Ascending aorta (tissue), 2 donors: Measurements from ENCODE around the gene SGSM1. TPM values are rescaled to one million over a fixed set of nuclear protein-coding genes. Genes with fewer than 3 reads are reported as not detected.
"Not testable (repeated sequence)": the region's sequence is repeated elsewhere in the genome, so short reads cannot be mapped to it uniquely, and the experiment has no call there.

Source experiments
- DNase-seq, 2 donors: peaks; one replicate each; pipeline ENCODE4 v3.0.0-alpha.2; 2019; ENCODE audit warnings: low spot score in 2 of 2
- H3K27ac ChIP-seq, 2 donors: fragments of 200-600 bp; sonication (generic); one replicate each; pipeline ENCODE4 v1.5.1; 2016 to 2017; ENCODE audit warnings: mild to moderate bottlenecking in 1 of 2
- H3K27me3 ChIP-seq: fragments of 200-600 bp; sonication (generic); one replicate; pipeline ENCODE4 v1.5.1; 2017
- H3K36me3 ChIP-seq, 2 donors: fragments of 200-600 bp; sonication (generic); one replicate each; pipeline ENCODE4 v1.5.1; 2016
- H3K4me1 ChIP-seq, 2 donors: fragments of 200-600 bp; sonication (generic); one replicate each; pipeline ENCODE4 v1.5.1; 2016 to 2017; ENCODE audit warnings: mild to moderate bottlenecking in 1 of 2
- H3K4me3 ChIP-seq, 2 donors: fragments of 200-600 bp; sonication (generic); one replicate each; pipeline ENCODE4 v1.5.1; 2016 to 2017; ENCODE audit warnings: mild to moderate bottlenecking in 1 of 2
- H3K9me3 ChIP-seq, 2 donors: fragments of 200-600 bp; sonication (generic); one replicate each; pipeline ENCODE4 v1.5.1; 2016
- intact Hi-C: fragments of 100-400 bp; cut with DNase I; formaldehyde crosslinking; loops from one replicate; pipeline ENCODE4 v1.15.1; 2023
- total RNA-seq: library from RNA; depleted of rRNA; stranded (reverse); fragments of >200 nt; gene quantifications from one replicate; pipeline ENCODE4 v1.1.0, GENCODE V29; 2016
- TF ChIP-seq, protein P1 (sequence below), 3 experiments: fragments of 200-600 bp in 2 of 3; fragments of 450-650 bp in 1 of 3; sonication (generic) in 2 of 3; IDR thresholded peaks; one replicate each; pipeline ENCODE4 v1.5.1; 2016 to 2019; ENCODE audit warnings: antibody characterized with exemption in 3 of 3, mild to moderate bottlenecking in 1 of 3, moderate library complexity in 1 of 3

Gene SGSM1
- total RNA-seq, 1 donor from 2014 or later: 4.2 TPM

DNA sequence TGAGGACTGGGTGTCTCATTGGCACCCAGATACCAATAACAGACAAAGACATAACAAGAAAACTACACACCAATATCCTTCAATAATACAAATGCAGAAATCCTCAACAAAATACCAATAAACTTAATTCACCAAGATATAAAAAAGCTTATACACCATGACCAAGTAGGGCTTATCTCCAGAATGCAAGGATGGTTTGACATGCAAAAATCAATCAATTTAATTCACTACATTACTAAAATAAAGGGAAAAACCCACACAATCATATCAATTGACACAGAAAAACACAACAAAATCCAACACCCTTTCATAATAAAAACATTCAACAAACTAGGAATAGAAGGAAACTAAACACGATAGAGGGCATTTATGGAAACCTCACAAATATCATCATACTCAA lies 99.9 kb downstream of the SGSM1 start:
- Histone ChIP-seq H3K27ac (no peak overlapping the region), H3K4me1 (no peaks in the 10 kb centered on the region), H3K36me3 (peaks cover 25 to 79% of the 10 kb centered on the region in 2 donors), H3K27me3 (no peaks in the 10 kb centered on the region), H3K4me3 (no peak overlapping the region), H3K9me3 (peaks cover 8 to 9% of the 10 kb centered on the region in 2 donors)
- intact Hi-C loops: no loop called here
- TF ChIP-seq, protein P1, sequence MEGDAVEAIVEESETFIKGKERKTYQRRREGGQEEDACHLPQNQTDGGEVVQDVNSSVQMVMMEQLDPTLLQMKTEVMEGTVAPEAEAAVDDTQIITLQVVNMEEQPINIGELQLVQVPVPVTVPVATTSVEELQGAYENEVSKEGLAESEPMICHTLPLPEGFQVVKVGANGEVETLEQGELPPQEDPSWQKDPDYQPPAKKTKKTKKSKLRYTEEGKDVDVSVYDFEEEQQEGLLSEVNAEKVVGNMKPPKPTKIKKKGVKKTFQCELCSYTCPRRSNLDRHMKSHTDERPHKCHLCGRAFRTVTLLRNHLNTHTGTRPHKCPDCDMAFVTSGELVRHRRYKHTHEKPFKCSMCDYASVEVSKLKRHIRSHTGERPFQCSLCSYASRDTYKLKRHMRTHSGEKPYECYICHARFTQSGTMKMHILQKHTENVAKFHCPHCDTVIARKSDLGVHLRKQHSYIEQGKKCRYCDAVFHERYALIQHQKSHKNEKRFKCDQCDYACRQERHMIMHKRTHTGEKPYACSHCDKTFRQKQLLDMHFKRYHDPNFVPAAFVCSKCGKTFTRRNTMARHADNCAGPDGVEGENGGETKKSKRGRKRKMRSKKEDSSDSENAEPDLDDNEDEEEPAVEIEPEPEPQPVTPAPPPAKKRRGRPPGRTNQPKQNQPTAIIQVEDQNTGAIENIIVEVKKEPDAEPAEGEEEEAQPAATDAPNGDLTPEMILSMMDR (IDR thresholded peaks at IDR 0.05): no peak
- DNase-seq: no peak

DNA sequence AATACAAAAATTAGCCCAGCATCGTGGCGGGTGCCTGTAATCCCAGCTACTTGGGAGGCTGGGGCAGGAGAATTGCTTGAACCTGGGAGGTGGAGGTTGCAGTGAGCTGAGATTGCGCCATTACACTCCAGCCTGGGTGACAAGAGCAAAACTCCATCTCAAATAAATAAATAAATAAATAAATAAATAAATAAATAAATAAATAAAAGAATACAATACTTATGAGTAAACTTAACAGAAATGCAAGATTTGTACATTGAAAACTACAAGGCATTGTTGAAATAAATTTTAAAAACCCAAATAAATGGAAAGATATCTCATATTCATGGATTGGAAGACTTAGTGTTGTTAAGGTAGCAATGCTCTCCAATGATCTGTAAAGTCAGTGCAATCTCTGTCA lies 101.1 kb downstream of the SGSM1 start:
- H3K36me3 ChIP-seq: peaks cover 25 to 80% of the 10 kb centered on the region in 2 donors
- H3K27ac ChIP-seq, H3K4me3 ChIP-seq, intact Hi-C loops, DNase-seq, H3K27me3 ChIP-seq, H3K4me1 ChIP-seq, H3K9me3 ChIP-seq: not testable (repeated sequence)

DNA sequence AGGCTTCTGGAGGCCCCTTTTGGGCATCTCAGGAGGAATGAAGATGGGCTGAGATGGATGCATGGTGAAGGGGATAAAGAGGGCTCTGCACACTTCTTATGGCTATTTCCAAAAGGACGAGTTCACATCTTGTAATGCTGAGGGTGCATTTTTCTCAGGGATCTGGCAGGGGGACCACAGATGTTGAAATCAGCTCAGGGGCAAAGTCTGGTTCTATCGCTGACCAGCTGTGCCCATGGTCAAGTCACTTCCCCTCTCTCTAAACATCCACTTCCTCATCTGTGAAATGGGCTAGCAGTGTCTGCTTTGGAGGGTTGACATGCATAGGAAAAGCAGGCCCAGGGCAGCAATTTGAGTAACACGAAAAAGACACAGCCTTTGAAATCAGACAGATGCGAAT lies 114.0 kb downstream of the SGSM1 start:
- TF ChIP-seq, protein P1 (IDR thresholded peaks at IDR 0.05): no peak
- H3K27me3 ChIP-seq: no peaks in the 10 kb centered on the region
- peaks cover 13 to 43% of the 10 kb centered on the region in 2 donors for H3K36me3 ChIP-seq
- no peak overlapping the region for H3K27ac ChIP-seq
- no peaks in the 10 kb centered on the region for H3K4me1 ChIP-seq
- DNase-seq: no peak
- no peaks in the 10 kb centered on the region for H3K9me3 ChIP-seq
- intact Hi-C loops: no loop called here
- H3K4me3 ChIP-seq: no peak overlapping the region

DNA sequence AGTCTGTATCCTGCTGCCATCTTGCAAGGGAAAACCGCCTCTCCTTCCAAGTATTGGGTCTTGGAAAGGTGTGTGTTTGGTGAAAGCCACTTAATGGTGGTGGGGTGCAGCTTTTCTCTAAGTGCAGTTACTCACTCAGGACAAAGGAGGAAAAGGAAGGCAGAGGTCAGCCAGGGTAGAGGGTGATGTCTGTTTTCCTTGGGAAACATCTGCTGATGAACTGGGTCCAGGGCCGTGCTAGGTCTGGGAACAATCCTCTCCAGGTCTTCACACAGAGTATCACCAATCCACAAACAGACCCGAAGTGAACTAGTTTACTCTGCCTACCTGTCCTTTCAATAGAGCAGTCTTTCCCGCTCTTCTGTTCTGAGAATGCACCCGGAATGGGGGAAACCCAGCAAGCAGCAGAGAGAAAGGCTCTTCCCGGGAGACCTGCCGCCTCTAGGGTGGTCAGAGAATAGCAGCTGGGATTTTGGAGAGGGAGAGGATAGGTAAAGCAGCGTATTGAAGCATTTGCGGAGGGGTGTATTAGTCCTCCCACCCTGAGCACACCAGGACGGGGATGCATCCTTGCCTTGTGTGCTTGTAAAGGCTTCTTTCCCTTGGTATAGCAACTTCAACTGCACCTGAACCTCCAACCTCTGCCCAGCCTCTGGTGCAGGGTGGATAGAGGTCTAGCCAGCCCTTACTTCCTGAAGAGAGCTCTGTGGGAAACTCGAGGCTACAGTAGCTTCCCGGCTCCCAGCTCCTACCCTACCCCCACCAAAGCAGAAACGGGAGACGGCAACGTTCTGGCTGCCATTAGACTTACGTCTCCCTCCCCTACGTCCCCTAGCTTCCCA lies 119.8 kb downstream of the SGSM1 start:
- H3K9me3 ChIP-seq: no peaks in the 10 kb centered on the region
- TF ChIP-seq, protein P1 (IDR thresholded peaks at IDR 0.05): no peak
- no peak for DNase-seq
- no peak overlapping the region for H3K4me3 ChIP-seq
- no peak overlapping the region for H3K27ac ChIP-seq
- no peaks in the 10 kb centered on the region for H3K27me3 ChIP-seq
- H3K4me1 ChIP-seq: no peaks in the 10 kb centered on the region
- intact Hi-C loops: no loop called here
- peaks cover 10 to 25% of the 10 kb centered on the region in 2 donors for H3K36me3 ChIP-seq

DNA sequence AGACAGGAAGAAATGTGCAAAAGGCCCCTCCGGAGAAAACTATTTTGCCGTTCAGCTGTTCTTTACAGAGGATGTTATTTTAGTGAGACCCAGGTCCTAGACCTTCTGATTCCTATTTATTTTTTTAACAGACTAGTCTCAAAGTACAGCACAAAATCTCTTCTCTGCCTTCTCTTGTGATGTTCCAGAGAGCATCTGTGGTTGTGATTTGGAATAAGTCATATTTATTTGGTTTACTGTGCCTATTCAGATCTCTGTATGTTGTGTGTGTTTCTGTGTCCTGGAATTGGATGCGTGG lies 120.4 kb downstream of the SGSM1 start:
- H3K27me3 ChIP-seq: no peaks in the 10 kb centered on the region
- intact Hi-C loops: no loop called here
- no peaks in the 10 kb centered on the region for H3K9me3 ChIP-seq
- H3K36me3 ChIP-seq: peaks cover 10 to 25% of the 10 kb centered on the region in 2 donors
- no peaks in the 10 kb centered on the region for H3K4me1 ChIP-seq
- no peak overlapping the region for H3K27ac ChIP-seq
- TF ChIP-seq, protein P1 (IDR thresholded peaks at IDR 0.05): no peak
- no peak overlapping the region for H3K4me3 ChIP-seq
- DNase-seq: no peak

DNA sequence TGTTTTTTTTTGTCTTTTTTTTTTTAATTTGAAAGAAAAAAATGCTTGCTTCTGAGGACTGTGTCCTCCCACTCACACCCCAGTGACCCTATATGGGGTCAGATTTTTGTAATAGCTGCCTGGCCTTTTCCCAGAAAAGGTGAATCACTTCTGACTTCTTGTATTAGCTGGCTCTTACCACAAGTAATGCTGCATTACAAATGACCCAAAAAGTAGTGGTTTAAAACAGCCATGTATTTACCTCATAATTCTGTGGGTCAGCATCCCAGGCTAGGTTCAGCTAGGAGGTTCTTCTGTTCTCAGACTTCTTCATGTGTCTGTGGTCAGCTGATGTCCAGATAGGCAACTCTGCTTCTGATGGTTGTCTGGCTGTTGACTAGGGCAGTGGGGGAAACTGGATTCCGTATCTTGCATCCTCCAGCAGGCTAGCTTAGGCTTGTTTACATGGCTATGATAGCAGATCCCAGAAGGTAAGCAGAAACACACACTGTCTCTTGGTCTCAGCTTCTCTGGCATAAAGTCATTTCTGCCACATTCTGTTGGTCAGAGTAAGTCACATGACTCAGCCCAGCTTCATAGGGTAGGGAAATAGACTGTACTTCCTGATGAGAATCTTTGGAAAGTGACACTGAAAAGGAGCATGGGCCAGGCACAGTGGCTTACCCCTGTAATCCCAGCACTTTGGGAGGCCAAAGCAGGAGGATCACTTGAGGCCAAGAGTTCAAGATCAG lies 121.0 kb downstream of the SGSM1 start:
- no peak overlapping the region for H3K27ac ChIP-seq
- intact Hi-C loops: no loop called here
- H3K4me1 ChIP-seq: no peaks in the 10 kb centered on the region
- H3K36me3 ChIP-seq: peaks cover 10 to 25% of the 10 kb centered on the region in 2 donors
- no peak for DNase-seq
- no peaks in the 10 kb centered on the region for H3K9me3 ChIP-seq
- no peak overlapping the region for H3K4me3 ChIP-seq
- TF ChIP-seq, protein P1 (IDR thresholded peaks at IDR 0.05): no peak
- H3K27me3 ChIP-seq: no peaks in the 10 kb centered on the region
